CD4-positive, CD25-positive, alpha-beta regulatory T cell (primary cell): Measurements from ENCODE around the gene C15orf62. TPM values are rescaled to one million over a fixed set of nuclear protein-coding genes. Genes with fewer than 3 reads are reported as not detected.

Experiments used
- ATAC-seq, 2 donors: fragments of 150-1000 bp; cut with Tn5 transposase; one replicate each; pipeline ENCODE4 v1.10.0; 2021; ENCODE audit warnings: low read depth in 2 of 2, moderate number of reproducible peaks in 2 of 2, moderate library complexity in 1 of 2
- DNase-seq, 3 donors: peaks; one replicate each; pipeline versions ENCODE4 v3.0.0 to v3.0.0-alpha.2; 2012 to 2022; ENCODE audit warnings: mixed read lengths in 1 of 3
- H3K27ac ChIP-seq: one replicate; pipeline ENCODE4 v1.7.0; 2013; ENCODE audit warnings: mild to moderate bottlenecking, low read length; ENCODE audit not compliant: insufficient read depth, poor library complexity, severe bottlenecking
- H3K27me3 ChIP-seq: one replicate; pipeline ENCODE4 v1.7.0; 2013; ENCODE audit warnings: low read length; ENCODE audit not compliant: control insufficient read depth, insufficient read depth
- H3K36me3 ChIP-seq: one replicate; pipeline ENCODE4 v1.7.0; 2013; ENCODE audit warnings: mild to moderate bottlenecking, low read length, moderate library complexity; ENCODE audit not compliant: control insufficient read depth, insufficient read depth
- H3K4me1 ChIP-seq: 2 replicates; pipeline ENCODE4 v1.7.0; 2013; ENCODE audit warnings: mild to moderate bottlenecking, low read length; ENCODE audit not compliant: insufficient read depth, control insufficient read depth, poor library complexity, severe bottlenecking
- H3K4me3 ChIP-seq: one replicate; pipeline ENCODE4 v1.7.0; 2013; ENCODE audit warnings: low read depth, mild to moderate bottlenecking, low read length, moderate library complexity
- H3K9me3 ChIP-seq, 2 experiments: 1 replicate in 1 of 2; 2 replicates in 1 of 2; pipeline ENCODE4 v1.7.0; 2013; ENCODE audit warnings: low read length in 2 of 2, mild to moderate bottlenecking in 1 of 2, moderate library complexity in 1 of 2; ENCODE audit not compliant: control insufficient read depth in 2 of 2
- H3K27ac Mint-ChIP-seq, 3 donors: one replicate each; pipeline ENCODE4 v1.8.0; 2020 to 2022; ENCODE audit warnings: mild to moderate bottlenecking in 3 of 3, mixed read lengths in 3 of 3, moderate library complexity in 2 of 3
- H3K27me3 Mint-ChIP-seq: one replicate; pipeline ENCODE4 v1.8.0; 2022; ENCODE audit warnings: mild to moderate bottlenecking, mixed read lengths
- H3K36me3 Mint-ChIP-seq: one replicate; pipeline ENCODE4 v1.8.0; 2020; ENCODE audit warnings: mixed read lengths
- H3K4me1 Mint-ChIP-seq, 4 donors: one replicate each; pipeline ENCODE4 v1.8.0; 2020 to 2022; ENCODE audit warnings: mixed read lengths in 4 of 4, mild to moderate bottlenecking in 1 of 4
- H3K4me3 Mint-ChIP-seq, 4 donors: one replicate each; pipeline ENCODE4 v1.8.0; 2020 to 2022; ENCODE audit warnings: mild to moderate bottlenecking in 4 of 4, mixed read lengths in 4 of 4, moderate library complexity in 3 of 4
- H3K9me3 Mint-ChIP-seq, 7 donors: one replicate each; pipeline ENCODE4 v1.8.0; 2020 to 2022; ENCODE audit warnings: mixed read lengths in 7 of 7, mild to moderate bottlenecking in 3 of 7, moderate library complexity in 2 of 7
- polyA plus RNA-seq, 4 donors: library from polyadenylated mRNA; unstranded; fragments of 300-500 nt; fragmentation: Illumina TruSeq; gene quantifications; one replicate each; pipeline ENCODE4 v1.2.3, GENCODE V29; 2021
- total RNA-seq: library from RNA; stranded (reverse); gene quantifications from one replicate; pipeline ENCODE4 v1.2.3, GENCODE V29; 2022

The C15orf62 gene
- total and polyA plus RNA-seq, 5 donors from 2014 or later = 0.17 to 1.9 (median 0.30) TPM; not detected in 1

GRCh38 chr15:40775007-40775406, 5.2 kb downstream of the C15orf62 start:
- Histone ChIP-seq H3K9me3 (no peaks in the 10 kb centered on the region), H3K4me3 (no peak overlapping the region), H3K27me3 (no peaks in the 10 kb centered on the region), H3K4me1 (peaks cover 1% of the 10 kb centered on the region), H3K27ac (no peak overlapping the region), H3K36me3 (peaks cover 53% of the 10 kb centered on the region)
- Mint-ChIP-seq H3K4me3 (no peak overlapping the region), H3K9me3 (no peaks in the 10 kb centered on the region), H3K27me3 (no peaks in the 10 kb centered on the region), H3K36me3 (peaks cover 24% of the 10 kb centered on the region), H3K27ac (no peak overlapping the region), H3K4me1 (peaks cover 0 to 9% (median 4%) of the 10 kb centered on the region in 4 donors)
- DNase-seq (no peak), ATAC-seq (no peak)

DNA sequence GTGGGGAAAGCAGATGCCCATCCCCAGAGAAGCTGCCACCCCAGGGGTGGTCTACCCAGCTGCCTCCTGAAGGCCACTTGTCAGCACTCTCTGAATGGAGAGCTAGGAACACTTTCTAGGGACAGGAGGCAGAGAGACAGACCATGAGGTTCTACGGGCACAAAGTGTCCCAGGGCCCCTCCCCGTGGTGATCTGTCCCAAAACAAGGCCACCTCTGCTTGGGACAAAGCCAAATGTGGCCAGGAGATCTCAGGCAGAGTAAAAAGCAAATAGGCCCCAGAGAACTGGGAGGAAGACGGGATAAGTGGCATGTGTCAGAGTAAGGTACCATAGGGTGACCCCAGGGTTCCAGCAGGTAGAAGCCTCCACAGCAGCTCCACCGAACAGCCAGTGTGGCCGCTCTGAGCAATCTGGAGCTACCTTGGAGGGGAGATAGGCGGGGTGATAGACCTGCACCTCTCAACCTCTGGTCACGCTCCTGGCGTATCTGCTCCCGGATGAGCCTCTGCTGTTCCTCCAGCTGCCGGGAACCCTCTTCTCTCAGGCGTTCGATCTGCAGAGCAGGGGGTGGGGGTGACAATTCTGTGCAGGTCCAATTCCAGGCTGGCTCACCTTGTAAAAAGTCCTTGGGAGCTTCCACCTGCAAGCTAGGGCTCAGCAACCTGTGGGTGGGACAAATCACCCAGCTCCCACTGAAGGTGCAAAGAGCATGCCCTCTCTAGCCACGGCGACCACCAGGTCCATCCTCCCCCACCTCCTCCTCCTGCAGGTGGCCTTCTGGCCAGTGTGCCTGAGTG, 6.2 kb downstream of the C15orf62 start:
- Histone ChIP-seq H3K36me3 (peaks cover 53% of the 10 kb centered on the region), H3K4me3 (no peak overlapping the region), H3K27me3 (no peaks in the 10 kb centered on the region), H3K9me3 (no peaks in the 10 kb centered on the region), H3K4me1 (no peaks in the 10 kb centered on the region), H3K27ac (no peak overlapping the region)
- H3K27ac Mint-ChIP-seq = no peak overlapping the region
- no peaks in the 10 kb centered on the region for H3K27me3 Mint-ChIP-seq
- H3K36me3 Mint-ChIP-seq = peaks cover 24% of the 10 kb centered on the region
- no peaks in the 10 kb centered on the region for H3K9me3 Mint-ChIP-seq
- H3K4me1 Mint-ChIP-seq = peaks cover 0 to 6% (median under 1%) of the 10 kb centered on the region in 4 donors
- DNase-seq (no peak), ATAC-seq (no peak)
- H3K4me3 Mint-ChIP-seq = no peak overlapping the region

DNA sequence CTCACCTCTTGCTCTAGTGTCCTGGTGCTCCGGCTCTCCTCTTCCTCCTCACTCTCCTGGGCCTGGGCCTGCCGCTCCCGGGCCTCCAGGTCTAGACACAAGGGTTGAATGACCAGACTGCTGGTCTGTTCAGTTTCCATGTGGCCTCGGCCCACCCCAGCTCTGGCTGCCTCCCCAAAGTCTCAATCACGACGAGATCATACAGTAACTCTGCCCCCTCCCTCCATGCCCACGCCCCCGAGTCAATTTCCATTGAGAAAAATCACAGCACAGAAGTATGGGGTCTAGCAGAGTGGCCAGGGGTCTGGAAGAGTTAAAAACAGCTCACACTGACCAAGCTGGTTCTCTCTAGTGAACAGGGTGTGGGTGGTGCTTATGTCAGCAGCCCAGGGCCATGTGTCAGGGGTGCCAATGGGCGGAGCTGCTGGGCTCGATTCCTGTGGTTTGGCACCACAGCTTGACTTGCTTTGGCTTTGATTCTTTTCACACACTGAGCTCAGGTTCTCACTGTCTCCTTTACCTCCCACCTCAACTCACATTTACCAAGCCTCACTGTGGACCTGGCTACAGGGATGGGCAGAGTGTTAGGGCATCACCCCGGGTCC, 6.9 kb downstream of the C15orf62 start:
- Mint-ChIP-seq H3K9me3 (no peaks in the 10 kb centered on the region), H3K36me3 (peaks cover 24% of the 10 kb centered on the region), H3K4me3 (no peak overlapping the region), H3K27ac (no peak overlapping the region), H3K4me1 (peaks cover 0 to 6% (median 0%) of the 10 kb centered on the region in 4 donors), H3K27me3 (no peaks in the 10 kb centered on the region)
- Histone ChIP-seq H3K9me3 (no peaks in the 10 kb centered on the region), H3K27ac (no peak overlapping the region), H3K27me3 (no peaks in the 10 kb centered on the region), H3K4me1 (no peaks in the 10 kb centered on the region), H3K4me3 (no peak overlapping the region), H3K36me3 (peaks cover 53% of the 10 kb centered on the region)
- ATAC-seq = no peak
- DNase-seq = peak in 1 of 3 donors; percentile 64

DNA sequence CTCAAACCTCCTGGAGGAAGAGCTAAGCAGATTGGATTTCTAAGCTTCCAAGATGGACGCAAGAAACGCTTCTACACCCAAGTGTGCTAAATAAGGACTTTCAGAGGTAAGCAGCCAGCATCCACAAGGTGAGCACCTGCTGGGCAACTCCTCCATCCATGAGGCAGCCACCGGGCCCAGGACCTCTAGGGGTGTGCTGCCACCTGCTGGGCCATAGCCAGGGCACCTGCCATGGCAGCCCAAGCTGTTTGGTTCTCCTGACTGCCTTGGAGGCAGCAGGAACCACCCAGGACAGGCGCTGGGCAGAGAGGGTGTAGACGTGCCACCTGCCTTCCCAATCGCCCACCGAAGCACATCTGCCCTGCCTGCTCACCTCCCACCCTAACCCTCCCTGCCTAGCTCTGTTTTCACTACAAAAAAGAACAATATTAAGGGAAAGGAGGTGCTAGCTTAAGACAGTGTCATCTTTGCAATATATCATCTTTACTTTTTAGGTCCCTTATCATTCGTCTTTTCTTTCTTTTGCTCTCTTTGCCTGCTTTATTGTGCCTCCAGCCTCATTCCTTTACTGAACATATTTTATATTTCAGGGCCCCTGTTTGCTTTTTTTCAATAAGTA, 12.9 kb downstream of the C15orf62 start:
- H3K27ac ChIP-seq = no peak overlapping the region
- Mint-ChIP-seq H3K36me3 (peaks cover 9% of the 10 kb centered on the region), H3K27ac (peak overlapping the region in 1 of 3 donors; percentile 62), H3K4me1 (peaks cover 11 to 27% (median 14%) of the 10 kb centered on the region in 4 donors), H3K4me3 (no peak overlapping the region), H3K9me3 (no peaks in the 10 kb centered on the region), H3K27me3 (no peaks in the 10 kb centered on the region)
- H3K9me3 ChIP-seq = no peaks in the 10 kb centered on the region
- peak; percentile 94 to 97 for ATAC-seq
- no peaks in the 10 kb centered on the region for H3K27me3 ChIP-seq
- H3K4me1 ChIP-seq = peaks cover 10% of the 10 kb centered on the region
- DNase-seq = peak; percentile 71 to 82 (median 79)
- H3K36me3 ChIP-seq = peaks cover 13% of the 10 kb centered on the region
- H3K4me3 ChIP-seq = no peak overlapping the region

DNA sequence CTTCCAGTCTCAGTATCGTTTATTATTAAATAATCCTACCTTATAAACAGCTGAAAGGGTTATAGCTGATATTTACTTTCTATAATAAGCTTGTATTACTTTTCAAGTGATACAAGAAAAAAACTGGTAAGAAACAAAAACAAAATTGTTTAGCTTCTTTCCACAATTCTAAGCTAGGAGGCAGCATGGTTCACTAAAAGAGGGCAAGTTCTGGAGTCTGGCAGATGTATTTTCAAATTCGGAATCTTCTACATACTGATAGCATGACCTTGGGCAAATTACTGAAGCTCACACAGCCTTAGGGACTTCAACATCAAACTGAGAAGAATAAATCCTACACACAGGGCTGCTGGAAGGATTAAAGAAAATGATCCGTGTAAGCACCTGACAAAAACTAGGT, 15.4 kb downstream of the C15orf62 start:
- no peak overlapping the region for H3K4me3 ChIP-seq
- DNase-seq (no peak), ATAC-seq (no peak)
- H3K27ac Mint-ChIP-seq = no peak overlapping the region
- no peaks in the 10 kb centered on the region for H3K9me3 ChIP-seq
- peaks cover 0 to 1% (median 0%) of the 10 kb centered on the region in 7 donors for H3K9me3 Mint-ChIP-seq
- no peak overlapping the region for H3K27ac ChIP-seq
- peaks cover 3% of the 10 kb centered on the region for H3K36me3 Mint-ChIP-seq
- no peaks in the 10 kb centered on the region for H3K27me3 Mint-ChIP-seq
- H3K36me3 ChIP-seq = no peaks in the 10 kb centered on the region
- H3K27me3 ChIP-seq = no peaks in the 10 kb centered on the region
- H3K4me3 Mint-ChIP-seq = no peak overlapping the region
- H3K4me1 ChIP-seq = peaks cover 14% of the 10 kb centered on the region
- peaks cover 11 to 38% (median 23%) of the 10 kb centered on the region in 4 donors for H3K4me1 Mint-ChIP-seq

- H3K4me1 ChIP-seq = peaks cover 14% of the 10 kb centered on the region
- Mint-ChIP-seq H3K36me3 (peaks cover 3% of the 10 kb centered on the region), H3K27ac (no peak overlapping the region), H3K9me3 (peaks cover 0 to 1% (median 0%) of the 10 kb centered on the region in 7 donors), H3K27me3 (no peaks in the 10 kb centered on the region), H3K4me1 (peaks cover 11 to 38% (median 23%) of the 10 kb centered on the region in 4 donors), H3K4me3 (no peak overlapping the region)
- DNase-seq (no peak), ATAC-seq (no peak)
- no peaks in the 10 kb centered on the region for H3K9me3 ChIP-seq
- H3K27me3 ChIP-seq = no peaks in the 10 kb centered on the region
- no peaks in the 10 kb centered on the region for H3K36me3 ChIP-seq
- H3K27ac ChIP-seq = no peak overlapping the region
- no peak overlapping the region for H3K4me3 ChIP-seq
These were observed 16.0 kb downstream of the C15orf62 start for GRCh38 chr15:40785814-40786213.

DNA sequence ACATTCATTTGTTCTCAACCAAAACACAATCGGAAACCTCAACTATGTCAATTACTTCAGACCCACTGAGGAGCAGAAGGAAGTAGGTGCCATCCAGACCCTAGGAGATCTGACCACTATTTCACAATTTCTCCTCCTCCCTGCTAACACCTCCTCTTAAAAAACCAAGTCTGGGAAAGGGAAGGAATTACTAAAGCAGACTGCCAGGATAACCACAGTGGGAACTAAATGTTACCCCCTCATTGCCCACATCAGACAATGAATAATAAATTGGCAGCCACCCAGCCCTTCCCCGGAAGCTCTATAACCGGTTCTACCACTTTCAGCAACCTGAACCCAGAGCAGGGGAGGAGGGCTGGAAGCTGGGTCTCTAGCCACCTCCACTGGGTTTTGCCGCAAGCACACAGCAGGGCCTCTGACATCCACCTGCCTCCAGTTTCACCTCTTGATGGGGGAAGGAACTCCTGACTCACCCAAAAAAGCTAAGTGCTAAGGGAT, 17.6 kb downstream of the C15orf62 start:
- H3K36me3 ChIP-seq = peaks cover 5% of the 10 kb centered on the region
- peak overlapping the region; percentile 43 to 86 (median 83) for H3K27ac Mint-ChIP-seq
- H3K27me3 ChIP-seq = no peaks in the 10 kb centered on the region
- H3K9me3 ChIP-seq = no peaks in the 10 kb centered on the region
- H3K4me3 Mint-ChIP-seq = peak overlapping the region in 1 of 4 donors; percentile 27
- no peak overlapping the region for H3K4me3 ChIP-seq
- peaks cover 2% of the 10 kb centered on the region for H3K36me3 Mint-ChIP-seq
- H3K9me3 Mint-ChIP-seq = peaks cover 0 to 1% (median 0%) of the 10 kb centered on the region in 7 donors
- no peak overlapping the region for H3K27ac ChIP-seq
- H3K27me3 Mint-ChIP-seq = no peaks in the 10 kb centered on the region
- H3K4me1 Mint-ChIP-seq = peaks cover 11 to 43% (median 25%) of the 10 kb centered on the region in 4 donors
- ATAC-seq (peak in 1 of 2 donors; percentile 42), DNase-seq (peak in 2 of 3 donors; percentile 33 to 59)
- H3K4me1 ChIP-seq = peaks cover 14% of the 10 kb centered on the region
